GM19035 (cell line): ENCODE results near the gene ASCC3.
"Not testable (repeated sequence)": the region's sequence is repeated elsewhere in the genome, so short reads cannot be mapped to it uniquely, and the experiment has no call there.

Experiments
- ATAC-seq: cut with Tn5 transposase; IDR thresholded peaks from one replicate; pipeline ENCODE4 v1.9.1; 2021; ENCODE audit not compliant: unreplicated experiment

ASCC3 gene

DNA sequence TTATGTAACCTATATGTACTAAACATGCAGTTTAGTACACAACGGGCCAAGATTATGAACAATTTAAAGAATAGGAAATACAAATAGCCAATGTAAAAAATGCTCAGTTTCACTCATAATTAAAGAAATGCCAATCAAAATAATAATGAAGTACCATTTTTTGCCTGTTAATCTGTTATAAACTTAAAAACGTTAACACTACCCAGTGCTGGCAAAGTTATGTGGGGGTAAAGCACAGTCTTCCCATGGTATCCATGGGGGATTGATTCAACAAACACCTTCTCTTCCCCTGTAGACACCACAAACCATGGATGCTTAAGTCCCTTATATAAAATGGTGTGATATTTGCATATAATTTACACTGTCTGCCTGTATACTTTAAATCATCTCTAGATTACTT is 211.1 kb downstream of the ASCC3 start:
- ATAC-seq, result no peak

DNA sequence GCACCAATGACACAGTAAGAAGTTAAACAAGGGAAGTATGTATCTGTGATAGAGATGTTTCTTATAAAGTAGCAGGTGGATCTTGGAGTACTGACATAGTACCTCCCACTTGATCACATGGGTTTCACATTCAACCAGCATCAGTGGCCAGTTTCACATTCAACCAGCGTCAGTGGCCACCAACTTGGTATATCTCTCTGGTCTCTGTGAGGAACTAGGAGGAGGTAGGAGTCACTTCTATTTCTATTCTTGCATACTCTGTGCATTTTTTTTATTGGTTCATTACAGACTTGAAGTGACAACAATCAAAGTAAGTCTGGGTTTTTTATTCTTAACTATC is 216.1 kb downstream of the ASCC3 start:
- ATAC-seq, result peak; percentile 98

- peak; percentile 38 for ATAC-seq
These were observed 216.7 kb downstream of the ASCC3 start for GRCh38 chr6:100664274-100665040.

DNA sequence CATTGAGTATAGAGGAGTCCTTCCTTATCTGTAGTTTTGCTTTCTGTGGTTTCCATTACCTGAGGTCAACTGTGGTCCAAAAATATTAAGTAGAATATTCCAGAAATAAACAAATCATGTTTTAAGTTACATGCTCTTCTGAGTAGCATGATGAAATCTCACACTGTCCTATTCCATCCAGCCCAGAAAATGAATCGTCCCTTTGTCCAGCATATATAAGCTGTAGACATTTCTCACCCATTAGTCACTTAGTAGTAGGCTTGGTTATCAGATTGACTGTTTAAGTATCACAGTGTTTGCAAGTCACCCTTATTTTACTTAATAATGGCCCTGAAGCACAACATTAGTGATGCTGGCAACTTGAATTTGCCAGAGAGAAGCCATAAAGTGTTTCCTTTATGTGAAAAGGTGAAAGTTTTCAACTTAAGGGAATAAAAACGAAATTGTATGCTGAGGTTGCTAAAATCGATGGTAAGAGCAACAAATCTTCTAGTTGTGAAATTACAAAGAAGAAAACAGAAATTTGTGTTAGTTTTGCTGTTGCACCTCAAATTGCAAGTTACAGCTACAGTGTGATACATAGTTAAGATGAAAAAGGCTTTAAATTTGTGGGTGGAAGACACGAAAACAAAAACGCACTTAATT is 217.8 kb downstream of the ASCC3 start:
- ATAC-seq, result no peak

- no peak for ATAC-seq
These were observed 218.9 kb downstream of the ASCC3 start for GRCh38 chr6:100662264-100662663.

DNA sequence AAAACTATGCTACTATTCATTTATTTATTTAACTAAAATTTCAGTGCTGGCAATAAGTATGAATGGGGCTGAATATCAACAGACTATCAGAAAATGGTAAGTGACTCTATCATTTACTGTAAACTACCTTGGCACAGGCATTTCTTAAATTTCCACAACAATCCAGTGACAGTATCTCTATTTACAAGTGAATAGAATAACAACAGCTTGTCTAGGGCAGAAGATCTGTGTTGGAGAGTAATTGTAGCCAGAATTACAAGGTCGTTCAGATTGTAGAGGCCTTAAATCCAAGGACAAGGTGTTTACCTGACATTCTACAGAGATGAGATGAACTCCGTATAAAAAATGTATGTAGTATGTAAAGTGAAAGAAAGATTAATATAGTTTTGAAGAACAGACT is 222.6 kb downstream of the ASCC3 start:
- no peak for ATAC-seq

- peak; percentile 65 for ATAC-seq
These were observed 223.3 kb downstream of the ASCC3 start for GRCh38 chr6:100657678-100658330.

GRCh38 chr6:100641147-100641546 is 240.0 kb downstream of the ASCC3 start:
- ATAC-seq, result not testable (repeated sequence)

GRCh38 chr6:100633096-100633777 is 247.9 kb downstream of the ASCC3 start:
- ATAC-seq, result no peak

DNA sequence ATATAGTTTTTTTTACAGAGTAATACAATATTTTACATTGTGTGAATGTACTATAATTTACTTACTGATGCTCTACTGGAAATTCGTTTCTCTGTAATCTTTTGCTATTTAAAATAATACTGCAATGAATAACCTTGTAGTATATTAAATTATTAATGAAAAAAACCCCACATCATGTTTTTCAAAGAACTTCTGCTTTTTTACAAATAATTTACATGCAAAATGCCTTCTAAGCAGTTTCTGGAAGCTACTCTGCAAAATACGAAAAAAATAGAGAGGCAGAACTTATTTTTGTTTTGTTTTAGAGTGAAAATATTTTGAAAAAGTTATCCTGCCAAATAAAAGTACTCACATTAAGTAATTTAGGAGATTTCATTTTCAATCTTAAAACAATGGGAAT is 250.6 kb downstream of the ASCC3 start:
- ATAC-seq, result no peak

- ATAC-seq, result no peak
These were observed 253.0 kb downstream of the ASCC3 start for GRCh38 chr6:100627911-100628758.

DNA sequence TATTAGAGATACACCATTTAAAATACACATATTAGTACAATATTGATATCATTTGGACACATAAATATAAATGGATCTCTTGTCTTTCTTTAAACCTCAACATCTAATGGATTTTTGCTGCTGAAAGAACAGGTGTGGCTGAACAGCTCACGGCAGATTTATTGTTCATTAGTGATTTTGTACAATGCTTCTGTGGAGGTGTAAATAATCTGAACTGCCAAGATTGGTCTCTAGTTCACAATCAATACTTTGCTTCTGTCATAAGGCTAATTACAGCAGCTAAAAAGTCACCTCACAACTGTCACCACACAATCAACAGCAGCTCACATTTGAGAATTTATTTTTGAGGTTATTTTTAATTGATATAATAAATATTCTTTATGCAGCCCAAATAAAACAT is 254.4 kb downstream of the ASCC3 start:
- ATAC-seq, result no peak

- ATAC-seq, result no peak
These were observed 258.0 kb downstream of the ASCC3 start for GRCh38 chr6:100622907-100623692.

DNA sequence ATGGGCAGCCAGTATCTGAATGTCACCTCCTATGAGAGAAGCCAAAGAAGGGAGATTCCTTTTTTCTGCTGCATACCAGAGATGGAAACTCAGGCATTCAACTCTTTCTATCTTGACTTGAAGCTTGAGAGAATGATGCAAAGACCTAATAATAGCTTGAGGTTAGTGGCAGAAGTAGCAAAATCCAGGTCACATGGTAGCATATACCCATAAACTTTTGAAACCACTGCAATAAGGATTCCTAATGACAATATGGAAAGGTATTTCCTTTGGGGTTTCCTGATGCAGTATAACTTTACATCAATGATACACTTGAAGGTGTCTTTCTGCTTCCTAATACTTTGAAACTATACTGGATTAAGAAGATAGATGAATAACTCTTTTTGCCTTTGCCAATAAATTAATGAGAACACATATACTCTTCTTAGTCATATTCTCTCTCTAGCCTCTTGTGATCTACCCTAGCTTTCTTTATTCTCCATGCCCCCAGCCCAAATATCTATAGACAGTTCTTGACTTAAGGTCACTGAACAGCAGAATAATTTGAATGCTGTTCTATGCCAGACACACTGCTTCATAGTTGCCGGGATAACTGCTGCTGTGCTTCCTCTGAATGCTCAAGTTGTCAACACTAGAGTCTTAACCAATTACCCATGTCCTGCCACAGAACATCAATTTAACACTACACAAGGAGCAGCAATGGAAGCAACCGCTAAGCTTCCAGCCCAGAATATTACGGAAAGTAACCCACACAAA is 260.9 kb downstream of the ASCC3 start:
- ATAC-seq, result no peak

- ATAC-seq, result no peak
These were observed 262.8 kb downstream of the ASCC3 start for GRCh38 chr6:100618351-100618671.

DNA sequence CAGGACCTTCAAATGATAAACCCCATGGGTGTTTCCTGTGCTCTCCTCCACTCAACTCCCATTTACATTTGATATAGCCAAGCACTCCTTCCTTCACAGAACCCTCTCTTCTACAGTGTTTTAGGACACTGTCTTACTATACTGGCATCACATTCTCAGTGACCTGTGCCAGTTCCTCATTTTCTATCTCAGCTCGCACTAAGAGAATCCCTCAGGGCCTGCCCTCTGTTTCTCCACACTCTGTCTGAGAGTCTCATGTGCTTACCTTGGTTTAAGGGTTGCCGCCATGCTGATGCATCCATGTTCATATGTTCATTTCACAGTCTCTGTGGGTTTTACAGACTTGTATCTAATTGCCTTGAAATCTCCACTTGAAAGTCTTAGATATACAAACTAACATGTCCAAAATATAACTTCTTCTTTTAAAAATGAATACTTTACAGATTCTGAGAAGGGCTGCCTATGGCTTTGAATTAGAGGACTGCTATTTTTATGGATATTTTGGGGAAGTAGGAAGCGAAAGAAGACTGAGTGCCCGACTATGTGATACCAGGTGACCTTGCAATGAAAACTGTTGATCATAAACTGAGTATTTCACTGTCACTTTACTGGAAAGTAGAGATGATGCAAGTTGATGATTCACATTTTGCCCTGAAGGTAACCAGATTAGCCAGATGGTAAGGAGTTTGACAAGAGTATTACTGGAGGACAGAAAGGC is 263.3 kb downstream of the ASCC3 start:
- peak; percentile 46 for ATAC-seq

GRCh38 chr6:100614933-100615332 is 266.2 kb downstream of the ASCC3 start:
- ATAC-seq, result no peak

DNA sequence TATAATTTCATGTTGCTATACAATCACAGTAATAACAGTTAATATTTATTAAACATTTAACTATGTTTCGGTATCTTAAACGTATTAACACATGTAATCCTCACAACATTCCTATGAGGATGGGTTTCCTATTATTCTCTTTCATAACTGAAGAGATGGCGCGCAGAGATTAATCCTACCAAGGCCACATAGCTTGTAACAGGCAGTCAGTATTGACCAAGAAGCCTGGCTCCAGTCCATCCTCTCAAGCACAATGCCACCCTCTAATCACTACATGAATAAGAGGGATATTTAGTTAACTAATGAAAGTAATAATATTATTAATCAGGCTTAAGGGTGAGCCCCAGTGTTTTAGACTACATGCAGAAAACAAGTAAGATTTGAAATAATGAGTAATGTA is 266.7 kb downstream of the ASCC3 start:
- ATAC-seq, result no peak

DNA sequence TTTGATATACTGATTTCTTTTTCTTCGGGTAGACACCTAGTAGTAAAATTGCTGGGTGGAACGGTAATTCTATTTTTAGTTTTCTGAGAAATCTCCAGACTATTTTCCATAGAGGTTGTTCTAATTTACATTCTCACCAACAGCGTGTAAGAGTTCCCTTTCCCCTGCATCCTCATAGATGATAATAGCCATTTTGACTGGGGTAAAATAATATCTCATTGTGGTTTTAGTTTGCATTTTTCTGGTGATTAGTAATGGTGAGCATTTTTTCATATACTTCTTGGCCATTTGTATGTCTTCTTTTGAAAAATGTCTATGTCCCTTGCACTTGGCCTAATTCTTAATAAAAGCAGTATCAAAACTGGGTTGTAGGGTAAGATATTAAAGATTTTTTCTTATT is 267.5 kb downstream of the ASCC3 start:
- ATAC-seq, result no peak
